NCI-H1092 (cell line): ENCODE measurements around the gene SLC16A11.
A peak's percentile ranks its signal among the peaks of the same experiment; 100 is the strongest.
"Not testable (repeated sequence)": the region's sequence is repeated elsewhere in the genome, so short reads cannot be mapped to it uniquely, and the experiment has no call there.

ENCODE experiments used
- DNase-seq: peaks from one replicate; lab custom pipeline; 2025; lab: John Stamatoyannopoulos, UW

Gene SLC16A11

GRCh38 chr17:7043497-7044198, at the start of gene SLC16A11:
Gene SLC16A11, minus strand, starts transcription at chr17:7044092. Its CDS starts 579 bp downstream, at chr17:7043513.
- DNase-seq = peak; percentile 83

GRCh38 chr17:7091311-7092005, 47.6 kb upstream of the SLC16A11 start:
- DNase-seq = not testable (repeated sequence)

GRCh38 chr17:7089570-7089969, 45.7 kb upstream of the SLC16A11 start:
- DNase-seq = not testable (repeated sequence)

- DNase-seq = not testable (repeated sequence)
Observed at GRCh38 chr17:7088442-7088841, 44.5 kb upstream of the SLC16A11 start.

- no peak for DNase-seq
Observed at GRCh38 chr17:7084088-7084487, 40.2 kb upstream of the SLC16A11 start.

DNA sequence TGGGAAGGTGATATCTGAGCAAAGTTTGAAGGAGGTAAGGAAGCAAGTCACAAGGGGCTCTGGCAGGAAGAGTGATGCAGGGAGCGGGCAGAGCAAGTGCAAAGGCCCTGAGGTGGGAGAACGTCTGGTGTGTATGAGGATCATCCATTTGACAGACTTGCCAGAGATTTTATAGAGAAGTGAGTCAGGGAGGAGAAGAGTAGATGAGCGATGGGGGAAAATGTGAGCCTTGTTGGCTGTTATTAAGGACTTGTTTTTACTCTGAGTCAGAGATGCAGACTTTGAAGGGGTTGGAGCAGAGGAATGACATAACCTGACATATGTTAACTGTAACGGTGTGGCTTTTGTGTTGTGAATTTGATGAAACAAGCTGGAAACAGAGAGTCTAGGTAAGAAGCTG, 39.7 kb upstream of the SLC16A11 start:
- DNase-seq = no peak

DNA sequence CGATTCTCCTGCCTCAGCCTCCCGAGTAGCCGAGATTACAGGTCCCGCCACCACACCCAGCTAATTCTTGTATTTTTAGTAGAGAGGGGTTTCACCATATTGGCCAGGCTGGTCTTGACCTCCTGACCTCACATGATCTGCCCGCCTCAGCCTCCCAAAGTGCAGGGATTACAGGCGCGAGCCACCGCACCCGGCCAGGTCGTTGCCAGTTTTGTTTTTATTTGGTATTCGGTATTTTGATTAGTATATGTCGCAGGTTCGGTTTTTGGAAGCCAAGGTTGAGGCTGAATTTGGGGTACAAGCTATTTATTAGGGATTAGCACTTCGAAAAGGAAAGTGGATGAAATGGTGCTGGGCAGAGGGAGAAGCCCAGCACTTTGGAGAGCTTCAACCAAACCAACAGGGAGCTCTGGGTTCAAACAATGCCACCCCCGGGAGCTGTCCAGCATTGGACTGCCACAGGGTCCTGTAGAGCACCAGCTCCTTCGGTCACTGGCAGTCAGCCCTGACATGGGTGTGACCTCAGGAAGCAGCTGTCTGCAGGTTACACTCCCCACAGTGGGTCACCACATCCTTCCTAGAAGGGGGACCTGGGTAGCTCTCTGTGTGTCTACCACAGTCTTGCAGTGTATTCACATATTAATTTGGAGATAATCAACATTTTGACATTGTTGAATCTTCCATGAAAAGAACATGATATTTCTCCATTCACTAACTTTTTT, 37.6 kb upstream of the SLC16A11 start:
- no peak for DNase-seq

- no peak for DNase-seq
Observed at GRCh38 chr17:7080456-7081041, 36.7 kb upstream of the SLC16A11 start.

DNA sequence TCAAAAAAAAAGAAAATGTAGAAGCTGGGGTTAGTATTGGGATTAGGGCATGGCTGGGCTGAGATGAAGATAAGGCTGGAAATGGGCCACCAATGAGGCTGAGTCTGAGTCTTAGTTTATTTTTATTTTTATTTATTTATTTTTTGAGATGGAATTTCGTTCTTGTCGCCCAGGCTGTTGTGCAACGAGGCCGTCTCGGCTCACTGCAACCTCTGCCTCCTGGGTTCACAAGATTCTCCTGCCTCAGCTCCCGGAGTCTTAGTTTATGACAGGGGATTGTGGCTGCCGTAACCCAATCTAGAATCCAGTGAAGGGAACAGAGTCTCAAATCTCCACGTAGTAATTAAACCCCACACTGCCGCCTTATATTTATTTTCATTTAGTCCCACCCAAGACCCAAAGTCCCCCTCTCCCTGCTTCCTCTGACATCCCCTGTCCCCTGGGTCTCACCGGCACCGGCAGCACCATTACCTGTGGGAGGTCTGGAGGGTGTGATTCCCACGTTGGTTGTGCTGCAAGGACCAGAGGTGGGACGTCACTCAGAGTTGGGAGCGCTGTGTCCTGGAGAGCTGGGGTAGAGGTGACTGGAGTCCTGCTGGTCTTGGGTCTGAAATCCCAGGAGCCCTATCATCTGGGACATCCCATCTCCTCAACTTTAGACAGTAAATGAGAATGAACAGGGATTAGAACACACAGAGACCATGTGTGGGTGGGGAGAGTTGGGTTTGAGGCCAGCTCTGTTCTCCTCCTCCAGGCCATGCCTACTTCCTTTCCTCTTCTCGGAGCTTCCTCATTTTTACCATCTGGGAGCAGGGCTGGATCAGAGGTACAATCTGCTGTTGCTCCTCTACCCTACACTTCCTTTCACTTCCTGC, 35.9 kb upstream of the SLC16A11 start, which contains the start of gene CLEC10A:
Gene CLEC10A (minus strand): TSS at position 671 of the 875 bp plus-strand sequence. CDS start 1,439 bp downstream, outside the sequence.
- no peak for DNase-seq

DNA sequence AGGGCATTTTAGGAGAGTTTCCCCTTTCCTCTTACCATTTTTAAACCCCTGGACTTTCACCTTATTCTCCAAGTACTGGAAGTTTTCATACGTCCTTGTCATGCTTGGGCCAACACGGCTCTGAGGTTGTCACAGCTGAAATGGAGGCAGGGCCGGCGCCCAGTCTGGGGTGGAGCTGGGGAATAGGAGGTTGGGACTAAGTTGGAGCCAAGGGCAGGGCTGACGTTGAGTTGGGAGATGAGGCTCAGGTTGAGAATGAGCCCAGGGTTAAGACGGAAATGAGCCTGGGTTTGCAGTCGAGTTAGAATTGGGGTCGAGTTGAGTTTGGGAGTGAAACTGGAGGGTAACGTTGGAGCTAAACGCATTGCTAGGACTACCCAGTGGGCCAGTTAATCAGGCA, 34.8 kb upstream of the SLC16A11 start:
- no peak for DNase-seq

DNA sequence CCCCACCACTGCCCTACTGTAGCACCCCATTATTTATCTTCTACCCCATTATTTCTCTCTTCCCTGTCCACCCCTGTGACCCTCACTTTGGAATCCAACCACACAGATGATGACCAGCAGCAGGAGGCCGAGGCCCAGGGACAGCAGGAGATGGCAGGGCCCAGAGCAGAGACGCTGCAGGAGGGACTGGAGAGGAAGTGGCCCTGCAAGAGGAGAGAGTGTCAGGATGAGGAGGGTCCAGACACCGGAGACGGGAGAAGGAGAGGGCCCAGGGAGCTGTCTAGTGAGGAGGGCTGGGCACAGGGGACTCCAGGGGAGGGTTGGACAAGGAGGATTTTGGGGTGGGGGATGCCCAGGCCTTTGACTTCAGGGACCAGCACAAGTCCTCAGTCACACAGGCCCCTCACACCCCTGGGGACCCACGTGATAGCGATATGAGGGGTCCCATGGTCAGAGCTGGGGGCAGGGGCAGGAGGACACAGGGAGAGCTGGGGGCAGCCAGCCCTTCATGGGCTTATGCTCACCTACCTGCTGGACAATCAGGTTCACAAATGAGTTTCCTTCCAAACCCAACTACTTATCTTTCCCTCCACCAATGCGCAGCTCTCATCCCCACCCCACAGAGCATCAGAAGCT, 34.1 kb upstream of the SLC16A11 start:
- DNase-seq = no peak

GRCh38 chr17:7074931-7075330, 31.0 kb upstream of the SLC16A11 start:
- DNase-seq = no peak

GRCh38 chr17:7072406-7072805, 28.5 kb upstream of the SLC16A11 start:
- no peak for DNase-seq

DNA sequence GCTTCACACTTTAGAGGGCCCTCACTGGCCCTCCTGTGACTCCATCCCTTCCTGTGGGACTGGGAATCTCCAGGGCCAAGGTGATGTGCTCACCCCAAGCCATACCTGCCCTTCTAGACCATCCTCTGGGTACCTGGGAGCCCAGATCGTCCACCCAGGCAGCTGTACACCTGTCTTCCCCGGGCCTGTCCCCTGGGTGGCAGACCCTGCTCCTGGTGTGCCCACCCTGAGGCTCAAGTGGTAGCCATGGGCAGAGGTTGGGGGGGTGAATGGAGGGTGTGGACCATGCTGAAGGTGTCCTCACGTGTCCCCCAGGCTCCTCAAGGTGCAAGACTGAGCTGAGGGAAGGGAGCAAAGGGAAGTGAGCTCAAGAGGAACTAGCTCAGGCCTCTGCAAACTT, 26.8 kb upstream of the SLC16A11 start:
- DNase-seq = no peak

- no peak for DNase-seq
Observed at GRCh38 chr17:7068268-7068667, 24.4 kb upstream of the SLC16A11 start.

DNA sequence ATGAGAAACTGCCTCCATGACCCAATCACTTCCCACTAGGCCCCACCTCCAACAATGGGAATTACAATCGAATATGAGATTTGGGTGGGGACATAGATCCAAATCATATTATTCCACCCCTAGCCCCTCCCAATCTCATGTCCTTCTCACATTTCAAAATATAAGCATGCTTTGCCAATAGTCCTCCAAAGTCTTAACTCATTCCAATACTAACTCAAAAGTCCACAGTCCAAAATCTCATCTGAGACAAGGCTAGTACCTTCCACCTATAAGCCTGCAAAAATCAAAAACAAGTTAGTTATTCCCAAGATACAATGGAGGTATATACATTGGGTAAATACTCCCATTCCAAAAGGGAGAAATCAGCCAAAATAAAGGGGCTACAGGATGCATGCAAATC, 23.3 kb upstream of the SLC16A11 start:
- DNase-seq = no peak

GRCh38 chr17:7064261-7064660, 20.4 kb upstream of the SLC16A11 start:
- DNase-seq = no peak

DNA sequence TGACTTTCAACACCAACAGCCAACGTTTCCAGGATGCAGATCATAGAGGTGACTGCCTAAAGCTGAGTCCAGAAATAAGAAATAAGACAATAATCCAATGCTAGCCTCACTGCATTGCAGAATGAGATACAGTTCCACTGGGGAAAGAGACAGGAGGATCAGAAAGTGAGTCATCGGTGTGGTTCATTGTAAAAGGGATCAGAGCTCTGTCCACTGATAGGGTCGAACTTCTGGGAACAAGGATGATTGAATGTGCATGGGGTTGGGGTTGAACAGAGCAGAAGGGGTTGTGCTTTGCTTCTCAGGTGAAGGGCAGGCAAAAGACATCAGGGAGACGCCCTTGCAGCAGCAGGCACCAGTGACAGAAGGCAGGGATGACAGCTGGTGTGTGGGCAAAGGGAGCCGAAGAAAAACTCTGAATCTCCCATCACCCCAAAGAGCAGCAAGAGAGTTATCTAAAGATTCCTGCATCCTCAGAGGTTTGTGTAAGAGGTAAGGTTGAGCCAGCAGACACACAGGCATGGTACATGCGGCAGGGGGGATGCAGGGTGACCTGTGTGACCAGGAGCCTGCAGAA, 19.7 kb upstream of the SLC16A11 start:
- DNase-seq = no peak

GRCh38 chr17:7060165-7060891, 16.4 kb upstream of the SLC16A11 start:
- DNase-seq = no peak
